OCI-LY3 (cell line): ENCODE results near the gene KATNB1.

Experiments
- H2AFZ ChIP-seq: fragments of 200-600, 300-600 bp; shearing (Covaris generic); 2 replicates; pipeline ENCODE4 v1.6.0; 2014; ENCODE audit warnings: antibody characterized with exemption, low read depth, low read length
- H3K27ac ChIP-seq: fragments of 200-600, 300-600 bp; sonication (generic); 2 replicates; pipeline ENCODE4 v1.5.1; 2014; ENCODE audit warnings: mild to moderate bottlenecking, low read length, moderate library complexity, mixed read lengths
- H3K27me3 ChIP-seq: fragments of 200-600, 300-600 bp; sonication (generic); 2 replicates; pipeline ENCODE4 v1.6.1; 2014; ENCODE audit warnings: low read depth, low read length, mixed read lengths
- H3K36me3 ChIP-seq: fragments of 200-600, 300-600 bp; sonication (generic); replicated peaks from 2 replicates; pipeline ENCODE3; 2014; ENCODE audit warnings: low read depth, low read length, mixed read lengths
- H3K4me1 ChIP-seq: fragments of 300-600, 200-600 bp; sonication (generic); 2 replicates; pipeline ENCODE4 v1.6.1; 2014; ENCODE audit warnings: low read length, mixed read lengths
- H3K4me2 ChIP-seq: fragments of 200-600, 300-600 bp; sonication (generic); 2 replicates; pipeline ENCODE4 v1.6.1; 2014; ENCODE audit warnings: low read length, mixed read lengths
- H3K4me3 ChIP-seq: fragments of 300-600, 200-600 bp; sonication (generic); 2 replicates; pipeline ENCODE4 v1.5.1; 2014; ENCODE audit warnings: antibody characterized with exemption, mild to moderate bottlenecking, low read length, moderate library complexity
- H3K79me2 ChIP-seq: fragments of 300-600, 200-600 bp; shearing (Covaris generic); 2 replicates; pipeline ENCODE4 v1.6.1; 2014; ENCODE audit warnings: mild to moderate bottlenecking, low read length, mixed read lengths
- H3K9ac ChIP-seq: fragments of 300-600, 200-600 bp; shearing (Covaris generic); 2 replicates; pipeline ENCODE4 v1.6.0; 2014; ENCODE audit warnings: mild to moderate bottlenecking, low read length, moderate library complexity
- H3K9me3 ChIP-seq: fragments of 200-600, 300-600 bp; shearing (Covaris generic); 2 replicates; pipeline ENCODE4 v1.6.1; 2014; ENCODE audit warnings: low read length, mixed read lengths; ENCODE audit not compliant: insufficient read depth
- H4K20me1 ChIP-seq: fragments of 200-600, 300-600 bp; sonication (generic); 2 replicates; pipeline ENCODE4 v1.6.1; 2016; ENCODE audit warnings: low read length, mixed read lengths; ENCODE audit not compliant: insufficient read depth
- CTCF ChIP-seq: fragments of 200-600, 300-600 bp; sonication (generic); IDR thresholded peaks from 2 replicates; pipeline ENCODE4 v1.5.1; 2014; ENCODE audit warnings: antibody characterized with exemption, low read length, low read depth
- EZH2phosphoT487 ChIP-seq: fragments of 200-600 bp; shearing (Covaris generic); IDR thresholded peaks from 2 replicates; pipeline ENCODE4 v1.6.1; 2018; ENCODE audit warnings: antibody characterized with exemption, mixed run types, low read depth

KATNB1 gene

GRCh38 chr16:57699481-57699880 lies 36.1 kb upstream of the KATNB1 start:
- Histone ChIP-seq H3K4me1 (0 out of 2 replicates have a peak, but pooled peaks cover 3% of the 10 kb centered on the region), H3K9ac (no peak overlapping the region), H4K20me1 (no peaks in the 10 kb centered on the region), H3K27me3 (no peaks in the 10 kb centered on the region), H3K4me2 (no peak overlapping the region), H3K79me2 (no peaks in the 10 kb centered on the region), H3K4me3 (no peak overlapping the region), H3K27ac (no peak overlapping the region), H2AFZ (no peak overlapping the region), H3K9me3 (no peaks in the 10 kb centered on the region), H3K36me3 (no peaks in the 10 kb centered on the region)
- no peak for TF ChIP-seq CTCF
- no peak for TF ChIP-seq EZH2phosphoT487

GRCh38 chr16:57699899-57700298 lies 35.7 kb upstream of the KATNB1 start:
- H3K9ac ChIP-seq: no peak overlapping the region
- no peak overlapping the region for H2AFZ ChIP-seq
- TF ChIP-seq CTCF: no peak
- no peak for TF ChIP-seq EZH2phosphoT487
- H3K36me3 ChIP-seq: no peaks in the 10 kb centered on the region
- no peaks in the 10 kb centered on the region for H4K20me1 ChIP-seq
- no peak overlapping the region for H3K4me3 ChIP-seq
- no peaks in the 10 kb centered on the region for H3K79me2 ChIP-seq
- H3K27me3 ChIP-seq: peaks cover under 1% of the 10 kb centered on the region; the same call in 1 of the 2 replicates
- no peak overlapping the region for H3K27ac ChIP-seq
- H3K4me2 ChIP-seq: no peak overlapping the region
- 0 out of 2 replicates have a peak, but pooled peaks cover under 1% of the 10 kb centered on the region for H3K4me1 ChIP-seq
- no peaks in the 10 kb centered on the region for H3K9me3 ChIP-seq

- Histone ChIP-seq H3K9ac (no peak overlapping the region), H3K27ac (no peak overlapping the region), H4K20me1 (no peaks in the 10 kb centered on the region), H3K79me2 (no peaks in the 10 kb centered on the region), H3K27me3 (peaks cover 5% of the 10 kb centered on the region; the same call in 1 of the 2 replicates), H3K4me2 (no peak overlapping the region), H3K4me3 (no peak overlapping the region), H3K9me3 (no peaks in the 10 kb centered on the region), H3K36me3 (no peaks in the 10 kb centered on the region), H2AFZ (no peak overlapping the region), H3K4me1 (no peaks in the 10 kb centered on the region)
- TF ChIP-seq EZH2phosphoT487 (no peak), CTCF (no peak)
These were observed 34.6 kb upstream of the KATNB1 start for GRCh38 chr16:57700781-57701551.

GRCh38 chr16:57701759-57702371 lies 33.7 kb upstream of the KATNB1 start:
- H3K4me3 ChIP-seq: no peak overlapping the region
- no peaks in the 10 kb centered on the region for H4K20me1 ChIP-seq
- H3K27ac ChIP-seq: no peak overlapping the region
- no peak overlapping the region for H3K4me2 ChIP-seq
- H2AFZ ChIP-seq: no peak overlapping the region
- TF ChIP-seq CTCF: no peak
- no peak for TF ChIP-seq EZH2phosphoT487
- no peaks in the 10 kb centered on the region for H3K79me2 ChIP-seq
- H3K9me3 ChIP-seq: no peaks in the 10 kb centered on the region
- H3K4me1 ChIP-seq: no peaks in the 10 kb centered on the region
- H3K9ac ChIP-seq: no peak overlapping the region
- no peaks in the 10 kb centered on the region for H3K36me3 ChIP-seq
- peaks cover 5% of the 10 kb centered on the region; the same call in 1 of the 2 replicates for H3K27me3 ChIP-seq
